ENCODE data around the gene RPL31. TPM values are rescaled to one million over a fixed set of nuclear protein-coding genes. Genes with fewer than 3 reads are reported as not detected.

Gene RPL31
- total RNA-seq, 4 donors from 2014 or later = 258 to 1,056 (median 762) TPM

- intact Hi-C loops (cut with DNase I; ENCODE audit: low total_unique reads) = no loop called here
- 10 to 23% methylated on average over 11 to 12 of the region's 12 CpGs for WGBS, 2 donors (ENCODE audit: low coverage in 1 of 2)
- Histone ChIP-seq H3K27ac (peak overlapping the region; percentile 87 to 89 (median 89)), H3K36me3 (peaks cover 0 to 40% (median 17%) of the 10 kb centered on the region in 4 donors), H3K27me3 (no peaks in the 10 kb centered on the region), H3K4me3 (peak overlapping the region; percentile 58 to 74 (median 64)), H3K4me1 (peaks cover 9 to 34% (median 20%) of the 10 kb centered on the region in 4 donors), H3K9me3 (no peaks in the 10 kb centered on the region)
- in situ Hi-C loops (cut with MboI; ENCODE audit: low pct_ligation_motif_present in 1 of 4, low pct_unique_long_range_greater_than_20kb in 1 of 4, low sequenced_read_pairs in 3 of 4) = loop anchor here in 2 of 4 donors (25.0 kb wide), 1 partner anchor 209 kb away; no protein-coding TSS in a partner anchor
- no peak for DNase-seq
- TF ChIP-seq POLR2A (IDR thresholded peaks at IDR 0.05) (no peak), CTCF (IDR thresholded peaks at IDR 0.05) (no peak), EP300 (IDR thresholded peaks at IDR 0.05; ENCODE audit: low read depth) (no peak), POLR2AphosphoS5 (IDR thresholded peaks at IDR 0.05) (no peak)
Measured at GRCh38 chr2:101003278-101003775, 1.2 kb downstream of the RPL31 start.

- 87 to 90% methylated on average over 8 to 12 of the region's 12 CpGs for WGBS, 2 donors (ENCODE audit: low coverage in 1 of 2)
- no peak for TF ChIP-seq POLR2AphosphoS5 (IDR thresholded peaks at IDR 0.05)
- no peak for TF ChIP-seq EP300 (IDR thresholded peaks at IDR 0.05; ENCODE audit: low read depth)
- TF ChIP-seq CTCF (IDR thresholded peaks at IDR 0.05) = no peak
- TF ChIP-seq POLR2A (IDR thresholded peaks at IDR 0.05) = no peak
- no peak for DNase-seq
- H3K4me3 ChIP-seq = no peak overlapping the region
- no peaks in the 10 kb centered on the region for H3K9me3 ChIP-seq
- intact Hi-C loops (cut with DNase I; ENCODE audit: low total_unique reads) (no loop called here), in situ Hi-C loops (cut with MboI; ENCODE audit: low pct_ligation_motif_present in 1 of 4, low pct_unique_long_range_greater_than_20kb in 1 of 4, low sequenced_read_pairs in 3 of 4) (loop anchor here in 2 of 4 donors (25.0 kb wide), 1 partner anchor 208 kb away; no protein-coding TSS in a partner anchor)
- peaks cover 0 to 40% (median 17%) of the 10 kb centered on the region in 4 donors for H3K36me3 ChIP-seq
- no peak overlapping the region for H3K27ac ChIP-seq
- no peaks in the 10 kb centered on the region for H3K27me3 ChIP-seq
- H3K4me1 ChIP-seq = peaks cover 9 to 34% (median 20%) of the 10 kb centered on the region in 4 donors
Measured at GRCh38 chr2:101004620-101005325, 2.7 kb downstream of the RPL31 start.

GRCh38 chr2:101006065-101006715 is 4.1 kb downstream of the RPL31 start:
- no peak overlapping the region for H3K4me3 ChIP-seq
- peaks cover 9 to 34% (median 20%) of the 10 kb centered on the region in 4 donors for H3K4me1 ChIP-seq
- intact Hi-C loops (cut with DNase I; ENCODE audit: low total_unique reads) (no loop called here), in situ Hi-C loops (cut with MboI; ENCODE audit: low pct_ligation_motif_present in 1 of 4, low pct_unique_long_range_greater_than_20kb in 1 of 4, low sequenced_read_pairs in 3 of 4) (loop anchor here in 2 of 4 donors (25.0 kb wide), 1 partner anchor 206 kb away; no protein-coding TSS in a partner anchor)
- DNase-seq = no peak
- H3K9me3 ChIP-seq = no peaks in the 10 kb centered on the region
- H3K27ac ChIP-seq = no peak overlapping the region
- 52 to 76% methylated on average over 3 to 4 of the region's 4 CpGs for WGBS, 2 donors (ENCODE audit: low coverage in 1 of 2)
- no peak for TF ChIP-seq CTCF (IDR thresholded peaks at IDR 0.05)
- TF ChIP-seq POLR2AphosphoS5 (IDR thresholded peaks at IDR 0.05) = no peak
- TF ChIP-seq EP300 (IDR thresholded peaks at IDR 0.05; ENCODE audit: low read depth) = no peak
- no peak for TF ChIP-seq POLR2A (IDR thresholded peaks at IDR 0.05)
- no peaks in the 10 kb centered on the region for H3K27me3 ChIP-seq
- peaks cover 0 to 49% (median 23%) of the 10 kb centered on the region in 4 donors for H3K36me3 ChIP-seq

Data from transverse colon (tissue), 4 donors.